ENCODE results near the gene CRAT.

DNA sequence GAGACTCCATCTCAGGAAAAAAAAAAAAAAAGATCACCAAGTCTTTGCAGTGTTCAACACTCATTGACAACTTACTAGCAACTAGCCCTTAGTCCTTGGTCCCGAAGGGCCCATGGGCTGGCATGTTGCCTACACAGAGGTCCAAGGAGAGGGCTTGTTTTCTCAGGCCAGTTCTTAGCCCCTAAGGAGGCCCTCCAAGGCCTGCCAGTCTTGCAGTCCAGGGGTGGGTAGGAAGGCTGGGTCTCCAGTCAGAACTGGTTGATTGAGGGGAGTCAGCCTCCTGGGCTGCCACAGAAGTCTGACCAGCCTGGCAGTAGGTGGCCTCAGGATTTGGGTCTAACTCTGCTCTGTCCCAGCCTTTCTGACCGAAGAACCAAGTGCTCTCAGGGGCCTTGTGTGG lies 34.7 kb upstream of the CRAT start:
- TF ChIP-seq, protein P1, sequence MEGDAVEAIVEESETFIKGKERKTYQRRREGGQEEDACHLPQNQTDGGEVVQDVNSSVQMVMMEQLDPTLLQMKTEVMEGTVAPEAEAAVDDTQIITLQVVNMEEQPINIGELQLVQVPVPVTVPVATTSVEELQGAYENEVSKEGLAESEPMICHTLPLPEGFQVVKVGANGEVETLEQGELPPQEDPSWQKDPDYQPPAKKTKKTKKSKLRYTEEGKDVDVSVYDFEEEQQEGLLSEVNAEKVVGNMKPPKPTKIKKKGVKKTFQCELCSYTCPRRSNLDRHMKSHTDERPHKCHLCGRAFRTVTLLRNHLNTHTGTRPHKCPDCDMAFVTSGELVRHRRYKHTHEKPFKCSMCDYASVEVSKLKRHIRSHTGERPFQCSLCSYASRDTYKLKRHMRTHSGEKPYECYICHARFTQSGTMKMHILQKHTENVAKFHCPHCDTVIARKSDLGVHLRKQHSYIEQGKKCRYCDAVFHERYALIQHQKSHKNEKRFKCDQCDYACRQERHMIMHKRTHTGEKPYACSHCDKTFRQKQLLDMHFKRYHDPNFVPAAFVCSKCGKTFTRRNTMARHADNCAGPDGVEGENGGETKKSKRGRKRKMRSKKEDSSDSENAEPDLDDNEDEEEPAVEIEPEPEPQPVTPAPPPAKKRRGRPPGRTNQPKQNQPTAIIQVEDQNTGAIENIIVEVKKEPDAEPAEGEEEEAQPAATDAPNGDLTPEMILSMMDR (IDR thresholded peaks at IDR 0.05 in 4 of 5, conservative IDR thresholded peaks at IDR 0.05 in 1 of 5): no peak
- TF ChIP-seq POLR2A (IDR thresholded peaks at IDR 0.05): no peak

All from gastrocnemius medialis (tissue), 4 donors.